ENCODE measurements around the gene EFL1.

Gene EFL1

DNA sequence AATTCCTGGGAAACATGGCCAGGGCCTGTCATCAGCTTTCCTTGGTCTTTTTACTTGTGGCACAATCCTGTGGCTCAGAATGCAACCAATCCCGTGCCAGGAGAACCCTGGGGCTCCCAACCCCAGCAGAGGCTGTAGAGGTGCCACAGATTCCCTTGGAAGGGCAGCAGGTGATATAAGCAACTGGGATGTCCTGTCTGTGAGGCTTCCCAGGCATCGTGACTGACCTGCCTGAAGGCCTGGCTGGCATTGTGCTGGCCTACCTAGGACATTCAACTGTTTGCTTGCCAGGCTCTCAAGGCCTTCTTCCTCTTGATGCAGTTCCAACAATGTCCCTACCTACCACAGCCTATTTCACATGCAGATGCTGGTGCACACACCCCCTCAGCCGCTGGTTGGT, 144.5 kb downstream of the EFL1 start:
- no peaks in the 10 kb centered on the region for H3K9me3 ChIP-seq (ENCODE audit: control insufficient read depth, insufficient read depth, low read depth, low read length)
- no peak overlapping the region for H3K9ac ChIP-seq (ENCODE audit: low read length)
- H3K4me3 ChIP-seq (ENCODE audit: low read depth, low read length): no peak overlapping the region
- H3K36me3 ChIP-seq (ENCODE audit: control insufficient read depth, insufficient read depth, low read length): no peaks in the 10 kb centered on the region
- H3K4me1 ChIP-seq (ENCODE audit: control insufficient read depth, insufficient read depth, low read length): no peaks in the 10 kb centered on the region
- H3K27me3 ChIP-seq (ENCODE audit: control insufficient read depth, insufficient read depth, low read length): no peaks in the 10 kb centered on the region
- no peak overlapping the region for H3K27ac ChIP-seq (ENCODE audit: low read depth, low read length)

DNA sequence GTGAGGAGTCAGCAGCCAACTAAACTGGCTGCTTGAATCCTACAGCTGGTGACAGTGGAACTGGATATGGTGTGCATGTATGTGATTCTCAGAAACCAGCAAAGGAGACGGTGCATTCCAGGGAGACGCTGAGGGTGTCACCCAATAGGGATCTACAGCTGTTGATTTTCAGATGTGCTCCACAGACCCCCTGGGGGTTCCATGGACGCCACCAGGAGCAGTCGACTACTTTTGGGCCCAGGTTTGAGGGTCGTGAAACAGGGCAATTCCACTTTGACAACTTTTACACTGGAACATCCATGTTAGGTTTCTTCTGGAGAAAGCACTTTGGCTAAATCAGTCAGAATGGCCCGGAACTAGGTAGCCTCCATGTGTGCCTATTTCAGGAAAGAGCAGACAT, 145.2 kb downstream of the EFL1 start:
- Histone ChIP-seq H3K27me3 (ENCODE audit: control insufficient read depth, insufficient read depth, low read length) (no peaks in the 10 kb centered on the region), H3K9ac (ENCODE audit: low read length) (no peak overlapping the region), H3K36me3 (ENCODE audit: control insufficient read depth, insufficient read depth, low read length) (no peaks in the 10 kb centered on the region), H3K4me3 (ENCODE audit: low read depth, low read length) (no peak overlapping the region), H3K9me3 (ENCODE audit: control insufficient read depth, insufficient read depth, low read depth, low read length) (no peaks in the 10 kb centered on the region), H3K27ac (ENCODE audit: low read depth, low read length) (no peak overlapping the region), H3K4me1 (ENCODE audit: control insufficient read depth, insufficient read depth, low read length) (no peaks in the 10 kb centered on the region)

DNA sequence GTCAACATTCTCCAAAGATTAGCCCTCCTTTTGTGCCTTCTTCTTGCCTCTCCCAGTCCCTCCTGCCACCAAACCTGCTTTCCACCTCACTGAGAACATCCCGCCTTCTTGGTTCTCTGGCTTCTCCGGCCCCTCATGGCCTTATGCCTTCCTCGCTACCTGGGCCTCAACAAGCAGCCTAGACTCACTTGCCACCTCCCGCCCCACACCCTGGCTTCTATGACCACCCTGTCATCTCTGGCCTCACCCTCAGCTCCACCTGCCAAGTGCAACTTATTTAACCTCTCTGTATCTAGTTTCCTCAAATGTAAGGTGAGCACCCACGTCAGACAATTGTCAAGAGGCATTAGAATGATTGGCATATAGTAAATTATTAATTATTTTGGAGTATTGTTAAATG, 147.9 kb downstream of the EFL1 start:
- H3K9me3 ChIP-seq (ENCODE audit: control insufficient read depth, insufficient read depth, low read depth, low read length): no peaks in the 10 kb centered on the region
- H3K27me3 ChIP-seq (ENCODE audit: control insufficient read depth, insufficient read depth, low read length): no peaks in the 10 kb centered on the region
- H3K36me3 ChIP-seq (ENCODE audit: control insufficient read depth, insufficient read depth, low read length): no peaks in the 10 kb centered on the region
- no peak overlapping the region for H3K4me3 ChIP-seq (ENCODE audit: low read depth, low read length)
- H3K4me1 ChIP-seq (ENCODE audit: control insufficient read depth, insufficient read depth, low read length): no peaks in the 10 kb centered on the region
- H3K27ac ChIP-seq (ENCODE audit: low read depth, low read length): no peak overlapping the region
- no peak overlapping the region for H3K9ac ChIP-seq (ENCODE audit: low read length)

DNA sequence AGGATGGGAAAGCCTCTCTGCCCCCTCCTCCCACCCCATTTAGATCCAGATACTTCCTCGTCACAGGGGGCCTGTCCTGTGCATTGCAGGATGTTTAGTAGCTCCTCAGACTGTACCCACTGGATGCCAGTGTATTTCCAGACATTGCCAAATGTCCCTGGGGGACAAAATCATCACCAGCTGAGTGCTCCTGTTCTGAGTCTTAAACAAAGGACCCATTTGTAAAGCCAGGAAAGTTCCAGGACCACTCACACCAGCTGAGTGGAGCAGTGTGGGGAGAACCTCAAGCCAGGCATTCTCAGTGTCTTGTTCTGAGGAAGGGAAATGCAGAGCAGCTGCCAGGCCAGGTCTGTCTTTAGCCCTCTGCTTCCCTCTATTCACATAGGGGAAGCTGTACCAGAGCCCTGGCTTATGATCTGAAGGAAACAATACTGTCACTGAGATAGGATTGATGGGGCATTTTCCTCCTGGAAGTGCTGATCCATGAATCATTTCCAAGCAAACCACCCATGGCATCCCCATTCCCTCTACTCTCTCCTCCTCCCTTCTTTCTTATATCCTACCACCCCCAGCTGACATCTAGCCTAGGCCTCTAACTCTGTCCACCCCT, 149.3 kb downstream of the EFL1 start:
- no peaks in the 10 kb centered on the region for H3K4me1 ChIP-seq (ENCODE audit: control insufficient read depth, insufficient read depth, low read length)
- H3K27me3 ChIP-seq (ENCODE audit: control insufficient read depth, insufficient read depth, low read length): no peaks in the 10 kb centered on the region
- H3K4me3 ChIP-seq (ENCODE audit: low read depth, low read length): no peak overlapping the region
- H3K9ac ChIP-seq (ENCODE audit: low read length): no peak overlapping the region
- H3K27ac ChIP-seq (ENCODE audit: low read depth, low read length): no peak overlapping the region
- no peaks in the 10 kb centered on the region for H3K9me3 ChIP-seq (ENCODE audit: control insufficient read depth, insufficient read depth, low read depth, low read length)
- H3K36me3 ChIP-seq (ENCODE audit: control insufficient read depth, insufficient read depth, low read length): no peaks in the 10 kb centered on the region

DNA sequence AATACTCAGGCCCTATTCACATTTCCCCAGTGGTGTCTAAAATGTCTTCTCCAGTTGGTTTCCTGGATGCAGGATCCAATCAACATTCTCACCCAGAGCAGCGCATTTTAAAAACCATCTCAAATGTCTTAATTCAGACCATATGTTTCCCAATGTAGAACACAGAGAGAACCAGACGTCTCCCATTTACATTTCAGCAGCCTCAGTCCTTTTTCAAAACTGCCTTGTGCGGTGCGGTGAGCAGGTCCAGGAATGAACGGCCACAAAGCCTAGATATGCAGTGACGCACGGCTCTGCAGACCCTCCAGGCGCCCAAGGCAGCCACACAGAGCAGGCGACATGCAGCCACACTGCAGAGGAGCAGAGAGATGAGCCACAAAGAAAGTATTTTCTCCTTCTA, 150.6 kb downstream of the EFL1 start:
- H3K4me1 ChIP-seq (ENCODE audit: control insufficient read depth, insufficient read depth, low read length): no peaks in the 10 kb centered on the region
- H3K9me3 ChIP-seq (ENCODE audit: control insufficient read depth, insufficient read depth, low read depth, low read length): no peaks in the 10 kb centered on the region
- H3K9ac ChIP-seq (ENCODE audit: low read length): no peak overlapping the region
- H3K4me3 ChIP-seq (ENCODE audit: low read depth, low read length): no peak overlapping the region
- H3K27ac ChIP-seq (ENCODE audit: low read depth, low read length): no peak overlapping the region
- no peaks in the 10 kb centered on the region for H3K27me3 ChIP-seq (ENCODE audit: control insufficient read depth, insufficient read depth, low read length)
- H3K36me3 ChIP-seq (ENCODE audit: control insufficient read depth, insufficient read depth, low read length): no peaks in the 10 kb centered on the region

DNA sequence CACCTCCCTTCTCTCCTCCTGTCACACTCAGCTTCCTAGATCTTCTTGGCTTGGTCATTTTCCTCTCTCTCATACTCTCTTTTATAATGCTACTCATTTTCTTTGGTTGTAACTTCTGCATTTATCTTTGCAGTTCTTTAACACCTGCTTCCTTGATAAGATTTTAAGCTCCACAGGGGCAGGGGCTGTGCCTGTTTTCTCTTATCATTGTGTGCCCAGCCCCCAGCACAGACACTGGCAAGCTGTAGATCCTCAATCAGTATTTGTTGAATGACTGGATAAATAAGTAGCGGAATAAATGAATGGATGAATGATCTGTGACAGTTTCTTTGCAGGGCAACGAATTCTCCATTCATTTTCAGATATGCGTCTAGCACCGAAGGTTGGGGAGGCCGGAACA, 152.4 kb downstream of the EFL1 start:
- Histone ChIP-seq H3K4me3 (ENCODE audit: low read depth, low read length) (no peak overlapping the region), H3K9me3 (ENCODE audit: control insufficient read depth, insufficient read depth, low read depth, low read length) (no peaks in the 10 kb centered on the region), H3K9ac (ENCODE audit: low read length) (no peak overlapping the region), H3K27me3 (ENCODE audit: control insufficient read depth, insufficient read depth, low read length) (no peaks in the 10 kb centered on the region), H3K27ac (ENCODE audit: low read depth, low read length) (no peak overlapping the region), H3K4me1 (ENCODE audit: control insufficient read depth, insufficient read depth, low read length) (no peaks in the 10 kb centered on the region), H3K36me3 (ENCODE audit: control insufficient read depth, insufficient read depth, low read length) (no peaks in the 10 kb centered on the region)

DNA sequence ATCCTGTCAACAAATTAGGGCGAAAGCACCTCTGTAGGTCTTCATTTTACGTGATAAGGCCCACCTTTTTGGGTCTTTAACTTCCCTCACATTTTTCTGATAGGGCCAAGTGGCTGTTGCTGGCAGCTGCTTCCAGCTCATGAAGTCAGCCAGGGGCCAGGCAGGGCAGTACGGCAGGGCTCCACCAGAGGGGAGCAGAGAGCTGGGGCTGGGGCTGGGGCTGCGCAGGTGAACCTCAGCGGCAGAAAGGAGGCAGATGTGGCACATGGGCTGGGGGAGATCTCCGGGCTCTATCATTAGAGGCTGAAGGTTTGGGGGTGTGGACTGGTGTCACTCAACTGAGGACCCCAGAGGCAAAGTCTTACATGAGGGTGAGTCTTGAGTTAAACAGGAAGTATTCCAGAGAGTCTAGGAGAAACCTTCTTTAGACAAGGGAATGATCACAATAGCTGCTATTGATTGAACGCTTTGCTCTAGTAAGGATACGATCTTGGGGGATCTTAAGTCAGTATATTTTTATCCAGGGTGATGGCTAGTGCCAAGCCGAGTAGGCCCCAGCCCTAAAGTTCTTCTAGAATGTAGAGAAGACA, 153.9 kb downstream of the EFL1 start:
- H3K27ac ChIP-seq (ENCODE audit: low read depth, low read length): no peak overlapping the region
- H3K36me3 ChIP-seq (ENCODE audit: control insufficient read depth, insufficient read depth, low read length): no peaks in the 10 kb centered on the region
- no peak overlapping the region for H3K4me3 ChIP-seq (ENCODE audit: low read depth, low read length)
- no peaks in the 10 kb centered on the region for H3K4me1 ChIP-seq (ENCODE audit: control insufficient read depth, insufficient read depth, low read length)
- H3K9ac ChIP-seq (ENCODE audit: low read length): no peak overlapping the region
- H3K9me3 ChIP-seq (ENCODE audit: control insufficient read depth, insufficient read depth, low read depth, low read length): no peaks in the 10 kb centered on the region
- no peaks in the 10 kb centered on the region for H3K27me3 ChIP-seq (ENCODE audit: control insufficient read depth, insufficient read depth, low read length)

DNA sequence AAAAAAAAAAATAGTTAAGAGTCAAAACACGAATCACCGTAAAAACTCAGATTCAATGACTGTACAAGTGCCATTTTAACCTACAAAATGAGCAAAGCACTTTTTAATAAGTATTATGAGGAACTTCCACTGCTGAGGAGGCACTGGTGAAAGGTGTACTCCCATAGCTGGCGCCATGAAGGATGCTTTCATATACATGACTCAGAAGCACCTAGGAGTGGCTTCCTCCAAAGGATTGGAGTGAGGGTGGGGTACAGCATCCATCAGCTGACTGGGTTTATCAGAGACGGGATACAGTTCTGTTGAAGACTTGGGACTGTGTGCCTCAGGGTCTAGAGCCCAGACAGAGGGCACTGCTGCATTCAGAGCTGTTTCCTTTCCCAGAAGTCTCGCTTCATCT, 155.9 kb downstream of the EFL1 start:
- Histone ChIP-seq H3K36me3 (ENCODE audit: control insufficient read depth, insufficient read depth, low read length) (no peaks in the 10 kb centered on the region), H3K9ac (ENCODE audit: low read length) (no peak overlapping the region), H3K27me3 (ENCODE audit: control insufficient read depth, insufficient read depth, low read length) (no peaks in the 10 kb centered on the region), H3K4me1 (ENCODE audit: control insufficient read depth, insufficient read depth, low read length) (no peaks in the 10 kb centered on the region), H3K27ac (ENCODE audit: low read depth, low read length) (no peak overlapping the region), H3K9me3 (ENCODE audit: control insufficient read depth, insufficient read depth, low read depth, low read length) (no peaks in the 10 kb centered on the region), H3K4me3 (ENCODE audit: low read depth, low read length) (no peak overlapping the region)

DNA sequence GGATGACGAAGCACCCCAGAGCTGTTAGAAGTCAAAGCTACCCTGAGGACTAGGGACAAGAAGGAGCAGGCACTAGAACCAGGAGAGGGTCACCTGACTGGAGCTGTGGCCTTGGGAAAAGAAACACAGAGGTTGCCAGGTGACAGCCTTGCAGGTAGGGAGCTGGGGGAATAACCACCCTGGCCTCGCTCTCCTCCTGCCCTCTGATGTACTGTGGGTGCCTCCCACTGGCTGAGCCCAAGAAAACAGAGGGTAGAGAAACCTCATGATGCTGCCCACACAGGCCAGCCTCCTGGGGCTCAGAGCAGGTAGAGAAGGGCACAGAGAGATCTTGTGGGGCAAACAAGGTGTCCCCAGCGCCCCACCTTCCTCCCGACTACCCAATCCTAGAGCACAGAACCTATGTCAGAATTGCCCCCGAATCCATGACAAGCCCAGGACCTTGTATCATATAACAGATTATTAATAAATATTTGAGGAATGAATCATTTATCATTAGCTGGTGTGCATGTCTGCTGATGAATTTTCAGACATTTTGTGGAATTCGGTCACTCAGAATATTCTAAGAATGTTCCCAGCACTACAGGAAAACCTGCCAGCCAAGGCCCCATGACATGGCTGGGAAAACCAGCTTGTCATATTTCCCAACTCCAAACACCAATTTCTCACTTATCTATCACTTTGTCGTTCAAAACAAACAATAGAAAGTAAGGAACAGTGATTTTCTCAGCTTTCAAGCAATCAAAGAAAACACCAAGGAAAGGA, 156.9 kb downstream of the EFL1 start:
- Histone ChIP-seq H3K36me3 (ENCODE audit: control insufficient read depth, insufficient read depth, low read length) (no peaks in the 10 kb centered on the region), H3K9me3 (ENCODE audit: control insufficient read depth, insufficient read depth, low read depth, low read length) (no peaks in the 10 kb centered on the region), H3K27ac (ENCODE audit: low read depth, low read length) (no peak overlapping the region), H3K27me3 (ENCODE audit: control insufficient read depth, insufficient read depth, low read length) (no peaks in the 10 kb centered on the region), H3K4me3 (ENCODE audit: low read depth, low read length) (no peak overlapping the region), H3K9ac (ENCODE audit: low read length) (no peak overlapping the region), H3K4me1 (ENCODE audit: control insufficient read depth, insufficient read depth, low read length) (peaks cover 7% of the 10 kb centered on the region)

DNA sequence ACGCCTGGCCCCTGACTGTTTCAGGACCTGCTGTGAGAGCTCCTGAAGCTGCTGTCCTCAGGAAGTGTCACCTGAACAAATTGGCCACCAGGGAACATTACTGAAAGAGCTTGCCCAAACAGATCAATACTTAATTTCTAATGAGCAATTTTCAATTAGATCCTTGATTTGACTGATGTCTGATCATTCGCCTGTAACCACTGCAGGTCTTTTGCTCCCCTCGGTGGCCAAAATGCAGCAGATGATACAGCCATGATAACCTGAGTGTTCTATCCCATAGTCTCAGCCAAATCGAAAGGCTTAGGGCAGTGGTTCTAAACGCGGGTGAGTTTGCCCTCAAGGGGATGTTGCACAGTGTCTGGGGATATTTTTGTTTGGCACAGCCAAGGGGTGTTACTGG, 159.1 kb downstream of the EFL1 start:
- no peaks in the 10 kb centered on the region for H3K9me3 ChIP-seq (ENCODE audit: control insufficient read depth, insufficient read depth, low read depth, low read length)
- H3K36me3 ChIP-seq (ENCODE audit: control insufficient read depth, insufficient read depth, low read length): no peaks in the 10 kb centered on the region
- H3K4me1 ChIP-seq (ENCODE audit: control insufficient read depth, insufficient read depth, low read length): peaks cover 16% of the 10 kb centered on the region
- no peak overlapping the region for H3K27ac ChIP-seq (ENCODE audit: low read depth, low read length)
- H3K9ac ChIP-seq (ENCODE audit: low read length): no peak overlapping the region
- no peaks in the 10 kb centered on the region for H3K27me3 ChIP-seq (ENCODE audit: control insufficient read depth, insufficient read depth, low read length)
- H3K4me3 ChIP-seq (ENCODE audit: low read depth, low read length): no peak overlapping the region

DNA sequence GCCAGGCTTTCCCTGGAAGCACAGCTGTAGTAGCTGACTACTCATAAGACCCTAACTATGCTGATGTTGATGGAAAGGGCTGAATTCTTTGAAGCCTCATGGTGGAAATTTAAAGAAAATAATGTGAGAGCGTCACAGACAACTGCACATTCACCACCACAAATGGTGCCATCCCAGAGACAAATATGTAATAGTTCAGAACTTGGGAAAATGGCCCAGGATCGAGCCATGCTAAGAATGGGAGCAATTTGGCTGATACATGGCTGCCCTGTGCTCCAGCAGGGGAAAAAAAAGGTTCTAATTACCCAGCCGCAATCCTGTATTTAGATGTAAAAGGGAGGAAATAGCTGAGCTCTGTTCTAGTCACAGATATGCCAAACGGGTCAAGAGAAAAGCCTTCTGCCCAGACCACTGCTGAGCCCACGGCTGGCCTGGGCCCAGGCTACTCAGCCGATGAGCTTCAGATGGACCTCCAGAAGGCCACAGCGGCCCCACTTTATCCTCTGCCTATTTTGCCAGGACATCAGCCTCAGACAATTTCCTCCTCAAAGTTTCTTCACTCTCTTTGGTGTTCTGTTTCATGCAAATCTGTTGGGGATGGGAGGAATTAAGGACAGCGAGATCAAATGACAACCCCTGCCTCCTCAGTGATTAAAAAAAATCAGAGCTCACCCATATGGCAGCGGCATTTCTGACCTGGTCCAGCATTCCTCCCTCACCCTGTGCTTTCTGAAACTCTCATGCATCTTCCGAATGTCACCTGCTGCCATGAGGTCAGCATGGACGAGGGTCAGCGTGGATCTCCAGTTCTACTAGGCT, 162.2 kb downstream of the EFL1 start:
- Histone ChIP-seq H3K4me1 (ENCODE audit: control insufficient read depth, insufficient read depth, low read length) (peaks cover 16% of the 10 kb centered on the region), H3K27me3 (ENCODE audit: control insufficient read depth, insufficient read depth, low read length) (no peaks in the 10 kb centered on the region), H3K36me3 (ENCODE audit: control insufficient read depth, insufficient read depth, low read length) (no peaks in the 10 kb centered on the region), H3K4me3 (ENCODE audit: low read depth, low read length) (no peak overlapping the region), H3K9me3 (ENCODE audit: control insufficient read depth, insufficient read depth, low read depth, low read length) (no peaks in the 10 kb centered on the region), H3K9ac (ENCODE audit: low read length) (no peak overlapping the region), H3K27ac (ENCODE audit: low read depth, low read length) (no peak overlapping the region)
